Osteocyte (in vitro differentiated cells): ENCODE results near the gene IGF1R. TPM values are rescaled to one million over a fixed set of nuclear protein-coding genes. Genes with fewer than 3 reads are reported as not detected.
A peak's percentile ranks its signal among the peaks of the same experiment; 100 is the strongest.

Source experiments
- DNase-seq: peaks from one replicate; pipeline ENCODE4 v3.0.0; 2021; ENCODE audit warnings: mixed read lengths; ENCODE audit not compliant: unreplicated experiment; ENCODE audit errors: extremely low spot score
- H3K27ac Mint-ChIP-seq: one replicate; pipeline ENCODE4 v1.8.0; 2021; ENCODE audit warnings: mild to moderate bottlenecking, mixed read lengths; ENCODE audit not compliant: unreplicated experiment
- H3K27me3 Mint-ChIP-seq: one replicate; pipeline ENCODE4 v1.8.0; 2021; ENCODE audit warnings: mixed read lengths; ENCODE audit not compliant: unreplicated experiment
- H3K36me3 Mint-ChIP-seq: one replicate; pipeline ENCODE4 v1.8.0; 2021; ENCODE audit warnings: mixed read lengths; ENCODE audit not compliant: unreplicated experiment
- H3K4me1 Mint-ChIP-seq: one replicate; pipeline ENCODE4 v1.8.0; 2021; ENCODE audit warnings: mixed read lengths; ENCODE audit not compliant: unreplicated experiment
- H3K4me3 Mint-ChIP-seq: one replicate; pipeline ENCODE4 v1.8.0; 2021; ENCODE audit warnings: mild to moderate bottlenecking, moderate library complexity, mixed read lengths; ENCODE audit not compliant: unreplicated experiment
- H3K9me3 Mint-ChIP-seq: one replicate; pipeline ENCODE4 v1.8.0; 2021; ENCODE audit warnings: mixed read lengths; ENCODE audit not compliant: unreplicated experiment
- CTCF ChIP-seq: fragments of 200-600 bp; sonication (generic); IDR thresholded peaks from 2 replicates; pipeline ENCODE4 v1.5.0; 2021; ENCODE audit warnings: antibody characterized with exemption, mild to moderate bottlenecking, moderate library complexity
- total RNA-seq: library from RNA; stranded (reverse); gene quantifications from 2 replicates; pipeline ENCODE4 v1.2.1, GENCODE V29; 2021

Gene IGF1R
- total RNA-seq, 1 donor from 2014 or later, result 174 TPM

GRCh38 chr15:98724048-98724447 lies 75.7 kb downstream of the IGF1R start:
- H3K27me3 Mint-ChIP-seq, result no peaks in the 10 kb centered on the region
- H3K9me3 Mint-ChIP-seq, result no peaks in the 10 kb centered on the region
- H3K36me3 Mint-ChIP-seq, result no peaks in the 10 kb centered on the region
- H3K27ac Mint-ChIP-seq, result no peak overlapping the region
- DNase-seq, result no peak
- no peak for TF ChIP-seq CTCF
- no peak overlapping the region for H3K4me3 Mint-ChIP-seq
- peaks cover 94% of the 10 kb centered on the region for H3K4me1 Mint-ChIP-seq

- no peak for DNase-seq
- Mint-ChIP-seq H3K27me3 (no peaks in the 10 kb centered on the region), H3K36me3 (no peaks in the 10 kb centered on the region), H3K27ac (no peak overlapping the region), H3K9me3 (no peaks in the 10 kb centered on the region), H3K4me3 (no peak overlapping the region), H3K4me1 (peaks cover 94% of the 10 kb centered on the region)
- TF ChIP-seq CTCF, result no peak
Observed at GRCh38 chr15:98724494-98724893, 76.2 kb downstream of the IGF1R start.

GRCh38 chr15:98725874-98726273 lies 77.5 kb downstream of the IGF1R start:
- H3K4me3 Mint-ChIP-seq, result no peak overlapping the region

GRCh38 chr15:98727115-98728040 lies 79.0 kb downstream of the IGF1R start:
- Mint-ChIP-seq H3K36me3 (no peaks in the 10 kb centered on the region), H3K4me1 (peaks cover 76% of the 10 kb centered on the region), H3K4me3 (peak overlapping the region; percentile 55), H3K9me3 (no peaks in the 10 kb centered on the region), H3K27me3 (no peaks in the 10 kb centered on the region), H3K27ac (peak overlapping the region; percentile 95)
- no peak for TF ChIP-seq CTCF
- peak; percentile 96 for DNase-seq

More at GRCh38 chr15:98725874-98726273, 77.5 kb downstream of the IGF1R start:
- Mint-ChIP-seq H3K36me3 (no peaks in the 10 kb centered on the region), H3K4me1 (peaks cover 91% of the 10 kb centered on the region), H3K27ac (peak overlapping the region; percentile 39), H3K9me3 (no peaks in the 10 kb centered on the region), H3K27me3 (no peaks in the 10 kb centered on the region)
- DNase-seq, result no peak
- TF ChIP-seq CTCF, result no peak

- no peak for DNase-seq
- peak overlapping the region; percentile 55 for H3K4me3 Mint-ChIP-seq
Observed at GRCh38 chr15:98728082-98728810, 79.9 kb downstream of the IGF1R start.

More at GRCh38 chr15:98728082-98728810, 79.9 kb downstream of the IGF1R start:
- Mint-ChIP-seq H3K4me1 (peaks cover 67% of the 10 kb centered on the region), H3K27ac (peak overlapping the region; percentile 95), H3K36me3 (no peaks in the 10 kb centered on the region), H3K9me3 (no peaks in the 10 kb centered on the region), H3K27me3 (no peaks in the 10 kb centered on the region)
- no peak for TF ChIP-seq CTCF
